Ecto neural progenitor cell (in vitro differentiated cells): ENCODE measurements around the gene EPN1.
"Not testable (repeated sequence)": the region's sequence is repeated elsewhere in the genome, so short reads cannot be mapped to it uniquely, and the experiment has no call there.

Experiments used
- DNase-seq: peaks from one replicate; pipeline ENCODE4 v3.0.0-alpha.2; 2018; ENCODE audit warnings: low spot score

Gene EPN1

GRCh38 chr19:55693336-55693974, 18.4 kb downstream of the EPN1 start:
- DNase-seq: no peak

GRCh38 chr19:55694241-55694655, 19.2 kb downstream of the EPN1 start:
- DNase-seq: no peak

GRCh38 chr19:55694656-55695491, 19.8 kb downstream of the EPN1 start:
- no peak for DNase-seq

GRCh38 chr19:55695511-55696290, 20.7 kb downstream of the EPN1 start:
- DNase-seq: no peak

GRCh38 chr19:55696301-55697068, 21.5 kb downstream of the EPN1 start:
- DNase-seq: no peak

- no peak for DNase-seq
Observed at GRCh38 chr19:55697069-55697440, 22.0 kb downstream of the EPN1 start.

- no peak for DNase-seq
Observed at GRCh38 chr19:55697698-55698097, 22.7 kb downstream of the EPN1 start.

GRCh38 chr19:55698256-55698655, 23.2 kb downstream of the EPN1 start:
- DNase-seq: no peak

- no peak for DNase-seq
Observed at GRCh38 chr19:55699221-55699620, 24.2 kb downstream of the EPN1 start.

- DNase-seq: no peak
Observed at GRCh38 chr19:55700813-55701212, 25.8 kb downstream of the EPN1 start.

GRCh38 chr19:55702131-55702627, 27.2 kb downstream of the EPN1 start:
- DNase-seq: no peak

GRCh38 chr19:55703790-55704215, 28.8 kb downstream of the EPN1 start:
- DNase-seq: peak; percentile 60

- DNase-seq: no peak
Observed at GRCh38 chr19:55704494-55705245, 29.6 kb downstream of the EPN1 start.

- no peak for DNase-seq
Observed at GRCh38 chr19:55705972-55706371, 30.9 kb downstream of the EPN1 start.

- no peak for DNase-seq
Observed at GRCh38 chr19:55711719-55712118, 36.7 kb downstream of the EPN1 start.

- DNase-seq: no peak
Observed at GRCh38 chr19:55712804-55713631, 38.0 kb downstream of the EPN1 start.

- no peak for DNase-seq
Observed at GRCh38 chr19:55716531-55716930, 41.5 kb downstream of the EPN1 start.

GRCh38 chr19:55717251-55717650, 42.2 kb downstream of the EPN1 start:
- no peak for DNase-seq

- not testable (repeated sequence) for DNase-seq
Observed at GRCh38 chr19:55717879-55718711, 43.1 kb downstream of the EPN1 start.
